Peyer's patch (tissue), 4 donors: Measurements from ENCODE around the gene ALDH3B1. TPM values are rescaled to one million over a fixed set of nuclear protein-coding genes. Genes with fewer than 3 reads are reported as not detected.

ENCODE experiments used
- DNase-seq, 3 donors: peaks; one replicate each; pipeline ENCODE4 v3.0.0-alpha.2; 2017 to 2019
- H3K27ac ChIP-seq, 4 donors: fragments of 200-600 bp; sonication (generic); one replicate each; pipeline ENCODE4 v1.5.1; 2016 to 2019
- H3K27me3 ChIP-seq, 2 donors: fragments of 200-600 bp; sonication (generic); one replicate each; pipeline ENCODE4 v1.5.1; 2019
- H3K36me3 ChIP-seq, 3 donors: fragments of 200-600 bp; sonication (generic); one replicate each; pipeline ENCODE4 v1.5.1; 2016 to 2019
- H3K4me1 ChIP-seq, 4 donors: fragments of 200-600 bp; sonication (generic); one replicate each; pipeline ENCODE4 v1.5.1; 2016 to 2019
- H3K4me3 ChIP-seq, 4 donors: fragments of 200-600 bp; sonication (generic); 1 replicate in 3 of 4; 2 replicates in 1 of 4; pipeline ENCODE4 v1.5.1; 2016 to 2019; ENCODE audit warnings: mild to moderate bottlenecking in 1 of 4
- H3K9me3 ChIP-seq, 4 donors: fragments of 200-600 bp; sonication (generic); one replicate each; pipeline ENCODE4 v1.5.1; 2016 to 2019; ENCODE audit warnings: mild to moderate bottlenecking in 1 of 4
- POLR2A ChIP-seq, 2 donors: fragments of 450-650 bp; IDR thresholded peaks; one replicate each; pipeline ENCODE4 v1.5.1; 2017; ENCODE audit warnings: antibody characterized with exemption in 2 of 2, mild to moderate bottlenecking in 2 of 2, moderate library complexity in 2 of 2
- total RNA-seq, 4 donors: library from RNA; depleted of rRNA; stranded (reverse); fragments of >200 nt; gene quantifications; one replicate each; pipeline ENCODE4 v1.1.0, GENCODE V29; 2016
- TF ChIP-seq, protein P1 (sequence below), 6 experiments: fragments of 450-650 bp in 4 of 6; fragments of 200-600 bp in 2 of 6; sonication (generic) in 1 of 6; IDR thresholded peaks; one replicate each; pipeline ENCODE4 v1.5.1; 2017 to 2019; ENCODE audit warnings: antibody characterized with exemption in 6 of 6, mild to moderate bottlenecking in 3 of 6, moderate library complexity in 1 of 6

Gene ALDH3B1
- total RNA-seq, 4 donors from 2014 or later: 14.9 to 53.5 (median 37.0) TPM

DNA sequence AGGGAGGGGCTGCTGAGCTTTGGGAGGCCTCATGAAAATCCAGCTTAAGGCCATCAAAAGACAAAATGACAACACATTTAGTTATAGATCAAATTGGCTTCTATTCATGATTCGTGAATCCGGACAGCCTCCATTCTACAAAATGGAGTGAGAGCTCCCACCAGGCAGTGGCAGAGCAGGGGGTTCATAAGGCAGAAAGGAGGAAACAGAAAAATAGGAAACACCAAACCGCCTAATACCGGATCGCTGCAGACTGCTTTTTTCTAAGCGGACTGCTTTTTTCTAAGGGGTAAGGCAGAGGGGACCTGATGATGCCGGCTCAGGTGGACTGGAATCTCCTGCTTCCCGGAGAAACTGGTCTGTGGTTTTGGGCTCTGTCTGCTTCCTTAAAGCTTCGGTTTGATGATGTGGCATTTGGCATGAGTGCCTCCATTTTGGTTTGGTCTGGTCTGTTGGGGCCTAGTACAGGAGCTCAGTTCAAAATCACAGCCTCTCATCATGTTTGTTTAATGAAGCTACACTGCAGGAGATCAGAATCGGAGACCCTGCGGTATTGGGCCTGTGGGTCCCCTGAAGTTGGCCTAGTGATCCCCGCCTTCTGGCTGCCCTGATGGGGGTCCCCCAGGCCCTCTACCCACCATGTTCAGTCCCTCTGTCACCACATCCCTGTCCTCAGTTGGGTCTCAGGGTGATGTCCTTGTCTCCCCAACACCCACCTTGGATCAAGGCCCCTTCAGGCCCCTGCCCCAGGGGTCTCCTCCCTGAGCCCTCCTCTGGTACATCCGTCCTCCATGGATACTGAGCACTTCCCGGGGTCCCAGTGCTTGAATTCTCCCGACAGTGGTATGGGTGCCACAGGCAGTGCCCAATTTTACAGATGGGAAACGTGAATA is 1.2 kb downstream of the ALDH3B1 start:
- Histone ChIP-seq H3K36me3 (no peaks in the 10 kb centered on the region), H3K27ac (peak overlapping the region; percentile 65 to 98 (median 90)), H3K9me3 (no peaks in the 10 kb centered on the region), H3K4me1 (peaks cover 11 to 64% (median 17%) of the 10 kb centered on the region in 4 donors), H3K4me3 (peak overlapping the region in 3 of 4 donors; percentile 23 to 48 (median 48)), H3K27me3 (no peaks in the 10 kb centered on the region)
- DNase-seq: no peak
- TF ChIP-seq, protein P1, sequence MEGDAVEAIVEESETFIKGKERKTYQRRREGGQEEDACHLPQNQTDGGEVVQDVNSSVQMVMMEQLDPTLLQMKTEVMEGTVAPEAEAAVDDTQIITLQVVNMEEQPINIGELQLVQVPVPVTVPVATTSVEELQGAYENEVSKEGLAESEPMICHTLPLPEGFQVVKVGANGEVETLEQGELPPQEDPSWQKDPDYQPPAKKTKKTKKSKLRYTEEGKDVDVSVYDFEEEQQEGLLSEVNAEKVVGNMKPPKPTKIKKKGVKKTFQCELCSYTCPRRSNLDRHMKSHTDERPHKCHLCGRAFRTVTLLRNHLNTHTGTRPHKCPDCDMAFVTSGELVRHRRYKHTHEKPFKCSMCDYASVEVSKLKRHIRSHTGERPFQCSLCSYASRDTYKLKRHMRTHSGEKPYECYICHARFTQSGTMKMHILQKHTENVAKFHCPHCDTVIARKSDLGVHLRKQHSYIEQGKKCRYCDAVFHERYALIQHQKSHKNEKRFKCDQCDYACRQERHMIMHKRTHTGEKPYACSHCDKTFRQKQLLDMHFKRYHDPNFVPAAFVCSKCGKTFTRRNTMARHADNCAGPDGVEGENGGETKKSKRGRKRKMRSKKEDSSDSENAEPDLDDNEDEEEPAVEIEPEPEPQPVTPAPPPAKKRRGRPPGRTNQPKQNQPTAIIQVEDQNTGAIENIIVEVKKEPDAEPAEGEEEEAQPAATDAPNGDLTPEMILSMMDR (IDR thresholded peaks at IDR 0.05): no peak
- no peak for TF ChIP-seq POLR2A (IDR thresholded peaks at IDR 0.05)

DNA sequence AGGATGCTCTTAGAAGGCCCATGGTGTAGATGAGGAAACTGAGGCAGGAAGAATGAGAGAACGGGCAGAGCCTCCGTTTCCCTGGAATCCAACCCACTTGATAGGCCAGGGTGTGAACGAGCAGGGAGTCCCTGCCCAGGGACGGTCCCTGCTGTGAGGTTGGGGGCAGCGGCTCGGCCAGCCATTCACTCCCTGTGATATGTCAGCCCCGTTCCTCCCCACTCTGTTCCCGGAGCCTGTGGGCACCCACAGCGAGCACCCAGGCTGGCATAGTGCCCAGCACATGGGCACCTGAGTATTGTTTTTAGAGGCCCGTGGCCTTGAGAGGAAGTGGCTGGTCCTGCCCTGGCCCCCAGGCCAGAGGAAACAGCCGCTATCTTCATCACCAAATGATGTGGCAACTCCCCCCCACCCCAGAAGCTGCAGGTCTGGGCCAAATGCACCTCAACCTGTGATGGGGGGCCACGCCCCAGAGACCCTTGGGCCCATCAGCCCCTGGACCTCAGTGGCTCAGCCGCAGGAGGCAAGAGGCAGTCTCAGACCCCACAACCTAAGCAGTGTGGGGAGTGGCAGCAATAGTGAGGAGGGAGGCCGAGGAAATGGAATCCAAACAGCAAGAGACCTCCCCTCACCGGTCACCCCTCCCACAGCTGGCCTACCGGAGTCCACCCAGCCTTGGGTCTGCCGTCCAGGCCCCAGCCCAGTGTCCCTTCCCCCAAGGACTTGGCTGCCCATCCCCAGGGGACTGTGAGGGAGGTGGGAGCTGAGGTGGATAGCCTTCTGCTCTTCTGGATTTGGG is 2.1 kb downstream of the ALDH3B1 start:
- TF ChIP-seq POLR2A (IDR thresholded peaks at IDR 0.05): no peak
- TF ChIP-seq, protein P1 (IDR thresholded peaks at IDR 0.05): no peak
- H3K27me3 ChIP-seq: no peaks in the 10 kb centered on the region
- no peak for DNase-seq
- H3K27ac ChIP-seq: peak overlapping the region in 2 of 4 donors; percentile 10 to 91
- H3K4me1 ChIP-seq: peaks cover 11 to 71% (median 15%) of the 10 kb centered on the region in 4 donors
- H3K36me3 ChIP-seq: no peaks in the 10 kb centered on the region
- H3K4me3 ChIP-seq: no peak overlapping the region
- H3K9me3 ChIP-seq: no peaks in the 10 kb centered on the region

DNA sequence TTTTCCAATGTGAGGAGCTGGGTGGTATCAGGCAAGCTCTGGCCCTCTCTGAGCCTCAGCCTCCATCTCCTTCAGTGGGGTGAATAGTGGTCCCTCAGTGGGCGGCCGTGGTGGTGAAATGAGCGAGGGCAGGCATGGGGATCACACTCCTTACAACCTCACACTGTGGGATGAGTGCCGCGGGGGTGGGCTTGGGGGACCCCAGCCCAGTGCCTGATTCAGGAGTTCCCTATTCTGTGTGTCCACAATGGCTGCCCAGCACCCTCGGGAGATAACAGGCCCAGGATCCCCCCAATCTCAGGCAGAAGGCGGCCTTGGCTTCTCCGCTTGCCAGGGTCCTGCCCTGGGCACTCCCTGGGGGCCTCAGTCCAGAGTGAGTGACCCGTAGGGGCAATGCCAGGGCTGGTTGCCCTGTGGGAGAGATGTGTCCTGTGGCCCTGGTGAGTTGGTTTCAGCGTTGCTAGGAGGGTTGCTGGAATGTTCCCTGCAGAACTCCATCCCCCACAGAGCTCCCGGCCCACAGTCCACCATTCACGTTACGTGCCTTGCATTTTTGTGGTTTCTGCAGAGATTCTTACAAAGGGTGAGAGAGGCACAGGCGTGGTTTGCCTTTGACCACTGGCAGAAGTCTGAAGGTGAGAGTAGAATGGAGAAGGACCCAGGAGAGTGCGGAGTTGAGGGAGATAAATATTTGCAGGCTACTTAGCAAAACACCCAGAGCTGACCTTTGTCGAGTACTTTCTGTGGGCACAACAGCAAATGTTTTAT is 2.9 kb downstream of the ALDH3B1 start:
- peaks cover 11 to 68% (median 15%) of the 10 kb centered on the region in 4 donors for H3K4me1 ChIP-seq
- no peaks in the 10 kb centered on the region for H3K36me3 ChIP-seq
- DNase-seq: no peak
- no peaks in the 10 kb centered on the region for H3K9me3 ChIP-seq
- TF ChIP-seq POLR2A (IDR thresholded peaks at IDR 0.05): no peak
- TF ChIP-seq, protein P1 (IDR thresholded peaks at IDR 0.05): no peak
- peak overlapping the region in 3 of 4 donors; percentile 10 to 91 (median 79) for H3K27ac ChIP-seq
- H3K27me3 ChIP-seq: no peaks in the 10 kb centered on the region
- no peak overlapping the region for H3K4me3 ChIP-seq

DNA sequence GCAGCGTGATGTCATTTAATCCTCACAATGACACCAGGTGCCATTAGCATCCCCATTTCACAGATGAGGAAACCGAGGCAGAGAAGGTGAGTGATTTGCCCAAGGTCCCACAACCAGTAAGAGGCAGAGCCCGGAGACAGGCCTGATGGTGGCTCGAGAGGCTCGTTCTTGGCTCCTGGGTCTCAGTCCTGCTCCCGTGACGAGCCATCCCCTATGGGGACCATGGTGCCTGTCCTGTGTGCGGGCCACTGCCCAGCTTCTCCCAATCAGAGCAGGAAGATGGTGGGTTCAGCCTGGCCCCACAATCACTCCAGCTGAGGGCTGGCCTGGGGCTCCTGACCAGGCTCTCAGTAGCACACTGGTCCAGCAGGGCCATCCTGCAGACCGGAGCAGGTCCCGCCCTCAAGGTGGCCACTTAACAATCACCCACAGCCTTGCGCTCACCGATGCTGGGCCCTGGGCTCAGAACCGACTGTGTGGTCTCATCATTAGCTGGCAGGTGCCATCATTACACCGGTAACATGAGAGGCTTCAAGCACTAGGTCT is 3.6 kb downstream of the ALDH3B1 start:
- DNase-seq: no peak
- no peak overlapping the region for H3K4me3 ChIP-seq
- no peak for TF ChIP-seq POLR2A (IDR thresholded peaks at IDR 0.05)
- TF ChIP-seq, protein P1 (IDR thresholded peaks at IDR 0.05): no peak
- H3K27ac ChIP-seq: peak overlapping the region in 3 of 4 donors; percentile 59 to 91 (median 79)
- H3K27me3 ChIP-seq: no peaks in the 10 kb centered on the region
- H3K36me3 ChIP-seq: no peaks in the 10 kb centered on the region
- no peaks in the 10 kb centered on the region for H3K9me3 ChIP-seq
- peaks cover 11 to 61% (median 14%) of the 10 kb centered on the region in 4 donors for H3K4me1 ChIP-seq
